Suprapubic skin (tissue), 4 donors: ENCODE data around the gene SLC24A4. TPM values are rescaled to one million over a fixed set of nuclear protein-coding genes. Genes with fewer than 3 reads are reported as not detected.

Experiments
- DNase-seq, 2 donors: peaks; one replicate each; pipeline ENCODE4 v3.0.0-alpha.2; 2019; ENCODE audit warnings: low spot score in 2 of 2
- H3K27ac ChIP-seq: fragments of 200-600 bp; sonication (generic); one replicate; pipeline ENCODE4 v1.5.1; 2019
- H3K27me3 ChIP-seq: fragments of 200-600 bp; sonication (generic); one replicate; pipeline ENCODE4 v1.5.1; 2019
- H3K36me3 ChIP-seq: fragments of 200-600 bp; sonication (generic); one replicate; pipeline ENCODE4 v1.5.1; 2019
- H3K4me1 ChIP-seq: fragments of 200-600 bp; sonication (generic); one replicate; pipeline ENCODE4 v1.5.1; 2019
- H3K4me3 ChIP-seq: fragments of 200-600 bp; sonication (generic); one replicate; pipeline ENCODE4 v1.5.1; 2019; ENCODE audit warnings: mild to moderate bottlenecking
- H3K9me3 ChIP-seq: fragments of 200-600 bp; sonication (generic); one replicate; pipeline ENCODE4 v1.5.1; 2019
- CTCF ChIP-seq, 2 donors: fragments of 200-600 bp in 1 of 2; fragments of 450-650 bp in 1 of 2; sonication (generic) in 1 of 2; IDR thresholded peaks; one replicate each; pipeline ENCODE4 v1.5.1; 2016 to 2019; ENCODE audit warnings: antibody characterized with exemption in 2 of 2, mild to moderate bottlenecking in 1 of 2, moderate library complexity in 1 of 2
- EP300 ChIP-seq: sonication (generic); formaldehyde crosslinking; IDR thresholded peaks from one replicate; pipeline ENCODE4 v1.6.1; 2017; ENCODE audit warnings: antibody characterized with exemption
- POLR2A ChIP-seq, 2 donors: fragments of 450-650 bp; IDR thresholded peaks; one replicate each; pipeline ENCODE4 v1.6.1; 2017; ENCODE audit warnings: antibody characterized with exemption in 2 of 2, mild to moderate bottlenecking in 2 of 2, moderate library complexity in 2 of 2
- POLR2AphosphoS5 ChIP-seq, 3 donors: sonication (generic); formaldehyde crosslinking; IDR thresholded peaks; one replicate each; pipeline ENCODE4 v1.6.1; 2017; ENCODE audit warnings: antibody characterized with exemption in 3 of 3
- WGBS: methylation state at CpG from one replicate; pipeline ENCODE4 v1.1.5; 2018; 5-methylcytosine and 5-hydroxymethylcytosine counted together
- total RNA-seq, 4 donors: library from RNA; depleted of rRNA; stranded (reverse); fragments of >200 nt; gene quantifications; one replicate each; pipeline ENCODE4 v1.1.0, GENCODE V29; 2016

The SLC24A4 gene
- total RNA-seq, 4 donors from 2014 or later: 0.11 to 0.57 (median 0.34) TPM

GRCh38 chr14:92412912-92413311 is 89.9 kb downstream of the SLC24A4 start:
- no peaks in the 10 kb centered on the region for H3K9me3 ChIP-seq
- H3K4me1 ChIP-seq: no peaks in the 10 kb centered on the region
- DNase-seq: no peak
- 69% methylated on average over 10 of the region's 10 CpGs for WGBS
- no peaks in the 10 kb centered on the region for H3K36me3 ChIP-seq
- no peak for TF ChIP-seq EP300
- TF ChIP-seq CTCF (IDR thresholded peaks at IDR 0.05): no peak
- TF ChIP-seq POLR2A (IDR thresholded peaks at IDR 0.05): no peak
- TF ChIP-seq POLR2AphosphoS5 (IDR thresholded peaks at IDR 0.05): no peak
- H3K27ac ChIP-seq: no peak overlapping the region
- H3K27me3 ChIP-seq: peaks cover 6% of the 10 kb centered on the region
- no peak overlapping the region for H3K4me3 ChIP-seq

DNA sequence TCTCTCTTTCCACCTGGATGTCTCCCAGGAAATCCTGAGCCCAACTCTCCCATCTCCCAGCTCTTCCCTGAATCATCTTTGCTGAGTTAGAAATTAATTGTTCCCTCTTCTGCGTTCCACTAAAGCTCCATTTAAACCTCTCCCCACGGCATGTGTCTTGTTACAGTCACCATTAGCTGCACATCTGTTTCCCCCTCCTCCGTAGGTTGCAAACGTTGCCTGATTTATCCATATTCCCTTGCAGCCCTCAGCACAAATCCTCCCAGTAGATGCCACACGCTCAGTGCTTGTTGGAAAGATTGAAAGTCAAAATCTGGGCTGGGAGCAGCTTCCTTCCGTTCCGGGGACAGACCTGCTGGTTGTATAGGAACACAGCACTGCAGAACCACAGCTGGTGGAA is 90.4 kb downstream of the SLC24A4 start:
- no peak for DNase-seq
- Histone ChIP-seq H3K4me1 (no peaks in the 10 kb centered on the region), H3K27me3 (peaks cover 6% of the 10 kb centered on the region), H3K27ac (no peak overlapping the region), H3K36me3 (no peaks in the 10 kb centered on the region), H3K4me3 (no peak overlapping the region), H3K9me3 (no peaks in the 10 kb centered on the region)
- 48% methylated on average over 7 of the region's 7 CpGs for WGBS
- TF ChIP-seq POLR2A (IDR thresholded peaks at IDR 0.05) (no peak), CTCF (IDR thresholded peaks at IDR 0.05) (no peak), EP300 (no peak), POLR2AphosphoS5 (IDR thresholded peaks at IDR 0.05) (no peak)

- Histone ChIP-seq H3K36me3 (no peaks in the 10 kb centered on the region), H3K27me3 (peaks cover 6% of the 10 kb centered on the region), H3K4me1 (no peaks in the 10 kb centered on the region), H3K4me3 (no peak overlapping the region), H3K27ac (no peak overlapping the region), H3K9me3 (no peaks in the 10 kb centered on the region)
- DNase-seq: no peak
- 82% methylated on average over 13 of the region's 13 CpGs for WGBS
- TF ChIP-seq POLR2A (IDR thresholded peaks at IDR 0.05) (no peak), POLR2AphosphoS5 (IDR thresholded peaks at IDR 0.05) (no peak), CTCF (IDR thresholded peaks at IDR 0.05) (no peak), EP300 (no peak)
Observed at GRCh38 chr14:92414690-92415445, 91.9 kb downstream of the SLC24A4 start.

- no peaks in the 10 kb centered on the region for H3K36me3 ChIP-seq
- no peak for TF ChIP-seq EP300
- peaks cover 6% of the 10 kb centered on the region for H3K27me3 ChIP-seq
- no peak overlapping the region for H3K4me3 ChIP-seq
- H3K4me1 ChIP-seq: no peaks in the 10 kb centered on the region
- no peak for DNase-seq
- no peaks in the 10 kb centered on the region for H3K9me3 ChIP-seq
- WGBS: 84% methylated on average over 9 of the region's 9 CpGs
- H3K27ac ChIP-seq: no peak overlapping the region
Observed at GRCh38 chr14:92415969-92416368, 93.0 kb downstream of the SLC24A4 start.

GRCh38 chr14:92416544-92416943 is 93.6 kb downstream of the SLC24A4 start:
- no peaks in the 10 kb centered on the region for H3K9me3 ChIP-seq
- H3K27me3 ChIP-seq: peaks cover 2% of the 10 kb centered on the region
- no peaks in the 10 kb centered on the region for H3K4me1 ChIP-seq
- WGBS: 83% methylated on average over 2 of the region's 2 CpGs
- H3K36me3 ChIP-seq: no peaks in the 10 kb centered on the region
- H3K4me3 ChIP-seq: no peak overlapping the region
- no peak for DNase-seq
- no peak overlapping the region for H3K27ac ChIP-seq
- TF ChIP-seq EP300 (no peak), POLR2AphosphoS5 (IDR thresholded peaks at IDR 0.05) (no peak), POLR2A (IDR thresholded peaks at IDR 0.05) (no peak), CTCF (IDR thresholded peaks at IDR 0.05) (no peak)
